GM23338 (cell line): ENCODE results near the gene OXNAD1.

Source experiments
- CREB1 ChIP-seq: fragments of 250-450 bp; sonication (Bioruptor Pico); IDR thresholded peaks from 2 replicates; pipeline ENCODE4 v1.5.0; 2020; ENCODE audit warnings: low read depth, mild to moderate bottlenecking, moderate library complexity
- CTCF ChIP-seq, 2 experiments: fragments of 200-600 bp in 1 of 2; sonication (generic) in 1 of 2; conservative IDR thresholded peaks; 2 replicates each; pipeline versions ENCODE4 v1.5.1 to v1.6.1; 2016 to 2017; ENCODE audit warnings: antibody characterized with exemption in 2 of 2, low read depth in 2 of 2, mild to moderate bottlenecking in 2 of 2, moderate library complexity in 1 of 2
- ETS1 ChIP-seq: IDR thresholded peaks from 2 replicates; pipeline ENCODE4 v1.6.1; 2016; ENCODE audit warnings: antibody characterized with exemption
- POLR2AphosphoS5 ChIP-seq: IDR thresholded peaks from 2 replicates; pipeline ENCODE4 v1.6.1; 2016; ENCODE audit warnings: antibody characterized with exemption, low read depth

- TF ChIP-seq CTCF (conservative IDR thresholded peaks at IDR 0.05; ENCODE audit: low read depth in 2 of 2): no peak
- no peak for TF ChIP-seq POLR2AphosphoS5
- TF ChIP-seq CREB1 (CRISPR knock-in tag): no peak
- no peak for TF ChIP-seq ETS1
Observed at GRCh38 chr3:16257309-16257708, 7.7 kb upstream of the OXNAD1 start.
